ENCODE results near the gene UPK3A. TPM values are rescaled to one million over a fixed set of nuclear protein-coding genes. Genes with fewer than 3 reads are reported as not detected.
"Not testable (repeated sequence)": the region's sequence is repeated elsewhere in the genome, so short reads cannot be mapped to it uniquely, and the experiment has no call there.

Gene UPK3A
- total RNA-seq, 2 experiments from 2014 or later: not detected

GRCh38 chr22:45263463-45264269 is 21.1 kb upstream of the UPK3A start:
- no peaks in the 10 kb centered on the region for H3K9me3 Mint-ChIP-seq (ENCODE audit: low read depth)
- H3K36me3 Mint-ChIP-seq: no peaks in the 10 kb centered on the region
- ATAC-seq (no peak), DNase-seq (no peak)
- H3K27ac Mint-ChIP-seq: no peak overlapping the region
- peaks cover 4% of the 10 kb centered on the region for H3K4me1 Mint-ChIP-seq
- CTCF ChIA-PET: interaction anchor here (0.7 to 1.4 kb wide), 2 partner anchors 33 to 176 kb away, joined by 3 read pairs; no protein-coding TSS in a partner anchor
- H3K27me3 Mint-ChIP-seq: peaks cover 36% of the 10 kb centered on the region
- H3K4me3 Mint-ChIP-seq: no peak overlapping the region

- no peak overlapping the region for H3K4me3 Mint-ChIP-seq
- DNase-seq: no peak
- ATAC-seq: no peak
- peaks cover 11% of the 10 kb centered on the region for H3K4me1 Mint-ChIP-seq
- H3K27ac Mint-ChIP-seq: no peak overlapping the region
- no peaks in the 10 kb centered on the region for H3K36me3 Mint-ChIP-seq
- peaks cover 48% of the 10 kb centered on the region for H3K27me3 Mint-ChIP-seq
- H3K9me3 Mint-ChIP-seq (ENCODE audit: low read depth): no peaks in the 10 kb centered on the region
- CTCF ChIA-PET: interaction anchor here (1.1 to 2.9 kb wide), 2 partner anchors 91 to 132 kb away, joined by 4 to 9 read pairs; no protein-coding TSS in a partner anchor
These were observed 19.2 kb upstream of the UPK3A start for GRCh38 chr22:45265535-45265934.

DNA sequence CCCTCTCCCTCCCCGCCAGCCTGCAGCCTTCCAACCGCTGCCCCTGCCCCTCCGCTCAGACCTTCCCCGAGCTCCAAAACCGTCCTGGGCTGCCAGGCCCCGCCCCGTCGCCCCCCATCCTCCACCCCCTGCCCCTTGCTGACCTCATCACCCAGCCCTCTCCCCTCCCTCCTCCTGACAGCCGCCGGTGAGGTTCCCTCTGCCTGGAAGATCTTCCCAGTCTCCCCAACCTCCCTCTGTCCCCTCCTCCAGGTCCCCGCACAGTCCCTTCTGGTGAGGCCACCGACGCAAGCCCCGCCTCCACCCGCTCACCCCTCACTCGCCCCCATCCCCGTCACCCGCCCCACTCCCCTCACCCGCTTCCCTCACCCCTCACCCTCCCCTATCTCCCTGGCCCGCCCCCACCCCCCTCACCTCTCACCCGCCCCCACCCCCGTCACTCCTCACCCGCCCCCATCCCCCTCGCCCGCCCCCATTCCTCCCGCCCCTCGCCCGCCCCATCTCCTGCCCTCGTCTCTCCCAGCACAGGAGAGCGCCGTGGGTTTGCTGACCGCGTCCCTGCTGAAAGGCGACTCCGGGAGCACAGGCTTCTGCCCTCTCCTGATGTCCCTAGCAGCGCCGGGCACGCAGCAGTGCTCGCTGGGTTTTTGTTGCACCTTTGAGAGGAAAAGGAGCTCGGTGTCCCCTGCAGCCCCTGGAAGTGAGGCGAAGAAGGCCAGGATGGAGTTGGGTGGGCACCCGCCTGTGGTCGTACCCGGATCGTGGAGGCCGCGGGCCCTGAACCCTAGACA is 16.4 kb upstream of the UPK3A start:
- Mint-ChIP-seq H3K4me3 (peak overlapping the region; percentile 57), H3K36me3 (no peaks in the 10 kb centered on the region), H3K4me1 (peaks cover 11% of the 10 kb centered on the region), H3K27ac (no peak overlapping the region), H3K27me3 (peaks cover 43% of the 10 kb centered on the region), H3K9me3 (ENCODE audit: low read depth) (no peaks in the 10 kb centered on the region)
- CTCF ChIA-PET: interaction anchor here (0.8 to 3.7 kb wide), 6 partner anchors 60 to 170 kb away, joined by 3 to 12 read pairs (median 3); no protein-coding TSS in a partner anchor
- ATAC-seq (peak; percentile 6), DNase-seq (no peak)

DNA sequence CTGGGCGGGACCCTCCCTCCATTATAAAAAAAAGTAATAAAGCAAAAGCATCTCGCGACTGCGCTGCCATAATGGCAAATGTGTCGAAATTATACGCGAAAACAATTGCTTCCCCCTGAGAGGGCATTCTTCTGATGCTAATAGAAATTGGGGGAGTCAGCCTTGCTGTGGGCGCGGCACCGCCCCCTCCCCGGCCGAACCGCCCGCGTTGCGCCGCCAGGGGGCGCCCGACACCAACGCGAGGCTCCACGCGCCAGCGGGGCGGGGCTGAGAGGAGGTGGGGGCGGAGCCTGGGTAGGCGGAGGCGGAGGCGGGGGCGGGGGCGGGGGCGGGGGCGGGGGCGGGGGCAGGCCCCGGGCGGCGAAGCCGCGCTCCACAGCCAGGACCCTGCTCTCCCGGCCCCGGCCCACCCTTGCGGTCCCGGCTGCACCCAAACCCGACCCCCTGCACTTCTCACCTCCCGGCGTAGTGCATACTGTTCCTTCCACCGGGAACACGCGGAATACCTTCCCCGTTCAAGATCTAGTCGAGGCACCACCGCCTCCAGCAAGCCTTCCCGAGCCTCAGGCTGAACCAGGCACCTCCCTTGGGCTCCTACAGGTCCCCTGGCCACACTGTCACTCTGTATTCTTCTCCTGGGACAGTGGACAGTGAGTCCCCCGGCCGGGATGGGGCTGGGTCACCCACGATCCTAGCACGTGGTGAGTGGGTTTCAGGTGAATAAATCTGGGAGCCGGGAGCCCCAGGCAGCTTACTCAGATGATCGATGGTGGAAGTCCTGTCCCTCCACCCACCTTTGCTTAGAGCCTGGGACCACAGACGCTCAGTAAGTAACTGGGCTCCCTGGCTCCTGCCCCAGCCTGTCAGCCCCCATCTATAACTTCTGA is 15.5 kb upstream of the UPK3A start:
- H3K36me3 Mint-ChIP-seq: no peaks in the 10 kb centered on the region
- peak; percentile 88 for DNase-seq
- no peaks in the 10 kb centered on the region for H3K9me3 Mint-ChIP-seq (ENCODE audit: low read depth)
- peaks cover 8% of the 10 kb centered on the region for H3K4me1 Mint-ChIP-seq
- H3K4me3 Mint-ChIP-seq: peak overlapping the region; percentile 57
- peaks cover 37% of the 10 kb centered on the region for H3K27me3 Mint-ChIP-seq
- no peak overlapping the region for H3K27ac Mint-ChIP-seq
- CTCF ChIA-PET: interaction anchor here (0.6 to 3.7 kb wide), 7 partner anchors 26 to 285 kb away, joined by 3 to 12 read pairs (median 3); no protein-coding TSS in a partner anchor
- ATAC-seq: peak; percentile 90

GRCh38 chr22:45270095-45271020 is 14.4 kb upstream of the UPK3A start:
- Mint-ChIP-seq H3K27ac (no peak overlapping the region), H3K9me3 (ENCODE audit: low read depth) (no peaks in the 10 kb centered on the region), H3K36me3 (no peaks in the 10 kb centered on the region), H3K27me3 (peaks cover 33% of the 10 kb centered on the region), H3K4me3 (no peak overlapping the region), H3K4me1 (peaks cover 8% of the 10 kb centered on the region)
- DNase-seq (no peak), ATAC-seq (no peak)
- CTCF ChIA-PET: interaction anchor here (0.6 to 1.4 kb wide), 2 partner anchors 25 to 284 kb away, joined by 4 read pairs; no protein-coding TSS in a partner anchor

DNA sequence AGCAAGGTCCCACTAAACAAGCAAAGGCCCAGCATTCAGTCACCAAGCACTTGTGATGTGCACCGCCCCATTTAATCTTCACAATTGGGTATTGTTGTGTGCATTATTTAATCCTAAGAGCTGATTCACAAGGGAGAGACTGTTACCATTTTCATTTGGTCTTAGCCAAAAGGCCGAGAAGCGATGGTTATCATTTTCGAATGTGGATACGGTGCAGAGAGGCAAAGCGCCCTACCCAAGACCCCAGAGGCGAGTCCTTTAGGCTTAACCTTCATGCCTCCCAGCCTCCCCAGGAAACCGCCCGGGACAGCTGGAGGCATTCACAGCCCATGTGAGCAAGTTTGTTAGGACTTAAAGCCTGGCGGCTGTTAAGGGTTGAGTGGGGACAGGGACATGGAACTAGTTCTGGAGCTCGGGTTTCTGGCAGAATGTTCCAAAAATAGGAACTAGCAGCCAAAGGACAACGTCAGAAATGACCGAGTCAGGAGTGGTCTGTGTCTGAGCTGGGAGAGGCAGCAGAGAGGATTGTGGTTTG is 13.0 kb upstream of the UPK3A start:
- Mint-ChIP-seq H3K36me3 (no peaks in the 10 kb centered on the region), H3K27ac (no peak overlapping the region), H3K27me3 (peaks cover 25% of the 10 kb centered on the region), H3K9me3 (ENCODE audit: low read depth) (no peaks in the 10 kb centered on the region), H3K4me3 (no peak overlapping the region), H3K4me1 (peaks cover 8% of the 10 kb centered on the region)
- ATAC-seq (no peak), DNase-seq (no peak)
- CTCF ChIA-PET: interaction anchor here (0.6 to 1.6 kb wide), 2 partner anchors 161 to 599 kb away, joined by 3 to 6 read pairs; no protein-coding TSS in a partner anchor

- DNase-seq: no peak
- CTCF ChIA-PET: interaction anchor here (0.6 to 1.6 kb wide), 2 partner anchors 161 to 599 kb away, joined by 3 to 6 read pairs; no protein-coding TSS in a partner anchor
- no peaks in the 10 kb centered on the region for H3K9me3 Mint-ChIP-seq (ENCODE audit: low read depth)
- H3K27ac Mint-ChIP-seq: no peak overlapping the region
- no peak overlapping the region for H3K4me3 Mint-ChIP-seq
- H3K36me3 Mint-ChIP-seq: no peaks in the 10 kb centered on the region
- peaks cover 8% of the 10 kb centered on the region for H3K4me1 Mint-ChIP-seq
- no peak for ATAC-seq
- peaks cover 22% of the 10 kb centered on the region for H3K27me3 Mint-ChIP-seq
These were observed 12.3 kb upstream of the UPK3A start for GRCh38 chr22:45272498-45272897.

GRCh38 chr22:45273452-45274075 is 11.2 kb upstream of the UPK3A start:
- Mint-ChIP-seq H3K36me3 (no peaks in the 10 kb centered on the region), H3K4me1 (peaks cover 8% of the 10 kb centered on the region), H3K27me3 (peaks cover 22% of the 10 kb centered on the region), H3K4me3 (no peak overlapping the region), H3K9me3 (ENCODE audit: low read depth) (no peaks in the 10 kb centered on the region), H3K27ac (no peak overlapping the region)
- CTCF ChIA-PET: no interaction called here
- no peak for ATAC-seq
- no peak for DNase-seq

GRCh38 chr22:45276507-45277105 is 8.1 kb upstream of the UPK3A start:
- ATAC-seq: no peak
- Mint-ChIP-seq H3K9me3 (ENCODE audit: low read depth) (no peaks in the 10 kb centered on the region), H3K36me3 (no peaks in the 10 kb centered on the region), H3K4me1 (peaks cover 6% of the 10 kb centered on the region), H3K27me3 (peaks cover 7% of the 10 kb centered on the region), H3K27ac (no peak overlapping the region), H3K4me3 (no peak overlapping the region)
- CTCF ChIA-PET: no interaction called here
- DNase-seq: no peak

DNA sequence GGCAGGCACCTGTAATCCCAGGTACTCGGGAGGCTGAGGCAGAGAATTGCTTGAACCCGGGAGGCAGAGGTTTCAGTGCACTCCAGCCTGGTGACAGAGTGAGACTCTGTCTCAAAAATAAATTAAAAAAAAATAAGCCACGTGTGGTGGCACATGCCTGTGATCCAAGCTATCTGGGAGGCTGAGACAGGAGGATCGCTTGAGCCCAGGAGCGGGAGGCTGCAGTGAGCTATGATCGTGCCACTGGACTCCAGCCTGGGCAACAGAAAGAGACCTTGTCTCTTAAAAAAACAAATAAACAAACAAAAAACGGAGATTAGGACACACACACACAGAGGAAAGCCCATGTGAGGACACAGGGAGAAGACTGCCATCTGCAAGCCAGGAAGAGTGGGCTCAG is 7.0 kb upstream of the UPK3A start:
- not testable (repeated sequence) for H3K27ac Mint-ChIP-seq, ATAC-seq

GRCh38 chr22:45278125-45278524 is 6.6 kb upstream of the UPK3A start:
- DNase-seq (no peak), ATAC-seq (no peak)
- Mint-ChIP-seq H3K4me3 (no peak overlapping the region), H3K36me3 (no peaks in the 10 kb centered on the region), H3K27me3 (peaks cover 17% of the 10 kb centered on the region), H3K9me3 (ENCODE audit: low read depth) (no peaks in the 10 kb centered on the region), H3K27ac (no peak overlapping the region), H3K4me1 (peaks cover 8% of the 10 kb centered on the region)
- CTCF ChIA-PET: no interaction called here

More for the DNA sequence above, 7.0 kb upstream of the UPK3A start:
- H3K4me3 Mint-ChIP-seq; DNase-seq; H3K36me3 Mint-ChIP-seq; H3K4me1 Mint-ChIP-seq; CTCF ChIA-PET; H3K9me3 Mint-ChIP-seq (ENCODE audit: low read depth): not testable (repeated sequence)
- H3K27me3 Mint-ChIP-seq: peaks cover 17% of the 10 kb centered on the region

Measured in activated CD8-positive, alpha-beta memory T cell treated with anti-CD3 and anti-CD28 coated beads, Interleukin-2, amount 10 ng/mL, durations not matched to agents 7 days and 5 days (primary cell).